Activated B cell treated with CpG ODN at 0.5 μM for 24 hours (primary cell): ENCODE measurements around the gene TMEM212. TPM values are rescaled to one million over a fixed set of nuclear protein-coding genes. Genes with fewer than 3 reads are reported as not detected.

ENCODE experiments used
- ATAC-seq: fragments of 200-7000 bp; cut with Tn5 transposase; one replicate; pipeline ENCODE4 v1.10.0; 2021; ENCODE audit warnings: low read depth, mild to moderate bottlenecking, moderate library complexity
- CTCF ChIA-PET: fragments of 350-600 bp; sonication (Branson Sonifier 250); formaldehyde crosslinking; loops from one replicate; lab custom pipeline; 2021; ENCODE audit warnings: antibody characterized with exemption; lab: Charles Lee
- POLR2A ChIA-PET: fragments of 350-600 bp; sonication (Branson Sonifier 250); formaldehyde crosslinking; loops from one replicate; lab custom pipeline; 2021; ENCODE audit warnings: antibody characterized with exemption; lab: Charles Lee
- DNase-seq: peaks from one replicate; pipeline ENCODE4 v3.0.0; 2022
- H3K27ac Mint-ChIP-seq: one replicate; pipeline ENCODE4 v1.8.0; 2020; ENCODE audit warnings: mixed read lengths
- H3K27me3 Mint-ChIP-seq: one replicate; pipeline ENCODE4 v1.8.0; 2021; ENCODE audit warnings: mixed read lengths
- H3K36me3 Mint-ChIP-seq: one replicate; pipeline ENCODE4 v1.8.0; 2021; ENCODE audit warnings: low read depth, mixed read lengths
- H3K4me1 Mint-ChIP-seq: one replicate; pipeline ENCODE4 v1.8.0; 2021; ENCODE audit warnings: mixed read lengths
- H3K4me3 Mint-ChIP-seq: one replicate; pipeline ENCODE4 v1.8.0; 2020; ENCODE audit warnings: mild to moderate bottlenecking, mixed read lengths
- H3K9me3 Mint-ChIP-seq: one replicate; pipeline ENCODE4 v1.8.0; 2020; ENCODE audit warnings: mixed read lengths
- CTCF ChIP-seq: fragments of 200-600 bp; IDR thresholded peaks from one replicate; pipeline ENCODE4 v1.8.0; 2022; ENCODE audit warnings: antibody characterized with exemption, mild to moderate bottlenecking
- intact Hi-C: fragments of 100-400 bp; cut with micrococcal nuclease; formaldehyde crosslinking; loops from one replicate; pipeline ENCODE4 v1.15.1; 2024
- total RNA-seq: library from RNA; stranded (reverse); gene quantifications from 2 replicates; pipeline ENCODE4 v1.2.3, GENCODE V29; 2022

Gene TMEM212
- total RNA-seq, 1 donor from 2014 or later = not detected

GRCh38 chr3:171867981-171868380 lies 24.8 kb downstream of the TMEM212 start:
- Mint-ChIP-seq H3K9me3 (no peaks in the 10 kb centered on the region), H3K4me3 (no peak overlapping the region), H3K36me3 (no peaks in the 10 kb centered on the region), H3K27ac (no peak overlapping the region), H3K27me3 (peaks cover 2% of the 10 kb centered on the region), H3K4me1 (no peaks in the 10 kb centered on the region)
- DNase-seq (no peak), ATAC-seq (no peak)
- ChIA-PET CTCF (no interaction called here), POLR2A (no interaction called here)
- intact Hi-C loops = no loop called here
- TF ChIP-seq CTCF = no peak

- ATAC-seq (no peak), DNase-seq (no peak)
- no peak overlapping the region for H3K4me3 Mint-ChIP-seq
- H3K27ac Mint-ChIP-seq = no peak overlapping the region
- CTCF ChIA-PET = no interaction called here
- TF ChIP-seq CTCF = no peak
- peaks cover 3% of the 10 kb centered on the region for H3K27me3 Mint-ChIP-seq
- no peaks in the 10 kb centered on the region for H3K4me1 Mint-ChIP-seq
- no peaks in the 10 kb centered on the region for H3K9me3 Mint-ChIP-seq
- H3K36me3 Mint-ChIP-seq = no peaks in the 10 kb centered on the region
- intact Hi-C loops = no loop called here
- POLR2A ChIA-PET = no interaction called here
Measured at GRCh38 chr3:171871392-171872274, 28.5 kb downstream of the TMEM212 start.

- no peaks in the 10 kb centered on the region for H3K4me1 Mint-ChIP-seq
- intact Hi-C loops = no loop called here
- no peak overlapping the region for H3K27ac Mint-ChIP-seq
- no peak overlapping the region for H3K4me3 Mint-ChIP-seq
- POLR2A ChIA-PET = no interaction called here
- H3K9me3 Mint-ChIP-seq = no peaks in the 10 kb centered on the region
- DNase-seq (no peak), ATAC-seq (no peak)
- peaks cover 3% of the 10 kb centered on the region for H3K27me3 Mint-ChIP-seq
- CTCF ChIA-PET = no interaction called here
- no peaks in the 10 kb centered on the region for H3K36me3 Mint-ChIP-seq
- no peak for TF ChIP-seq CTCF
Measured at GRCh38 chr3:171873580-171873979, 30.4 kb downstream of the TMEM212 start.

GRCh38 chr3:171874251-171874681 lies 31.1 kb downstream of the TMEM212 start:
- peaks cover 3% of the 10 kb centered on the region for H3K27me3 Mint-ChIP-seq
- CTCF ChIA-PET = no interaction called here
- ATAC-seq (no peak), DNase-seq (no peak)
- no peak overlapping the region for H3K4me3 Mint-ChIP-seq
- POLR2A ChIA-PET = no interaction called here
- no peak for TF ChIP-seq CTCF
- H3K27ac Mint-ChIP-seq = no peak overlapping the region
- H3K36me3 Mint-ChIP-seq = no peaks in the 10 kb centered on the region
- H3K9me3 Mint-ChIP-seq = no peaks in the 10 kb centered on the region
- no peaks in the 10 kb centered on the region for H3K4me1 Mint-ChIP-seq
- intact Hi-C loops = no loop called here

- Mint-ChIP-seq H3K9me3 (no peaks in the 10 kb centered on the region), H3K36me3 (no peaks in the 10 kb centered on the region), H3K27me3 (peaks cover 3% of the 10 kb centered on the region), H3K4me1 (no peaks in the 10 kb centered on the region), H3K27ac (no peak overlapping the region), H3K4me3 (no peak overlapping the region)
- no peak for TF ChIP-seq CTCF
- ATAC-seq = no peak
- ChIA-PET POLR2A (no interaction called here), CTCF (no interaction called here)
- intact Hi-C loops = no loop called here
- DNase-seq = no peak
Measured at GRCh38 chr3:171874879-171875278, 31.7 kb downstream of the TMEM212 start.
